Measurements from ENCODE around the gene GPHN. TPM values are rescaled to one million over a fixed set of nuclear protein-coding genes. Genes with fewer than 3 reads are reported as not detected.

GPHN gene
- total RNA-seq, 4 donors from 2014 or later, result 9.1 to 21.1 (median 15.9) TPM

- Histone ChIP-seq H3K27me3 (no peaks in the 10 kb centered on the region), H3K9me3 (peaks cover 0 to 8% (median 0%) of the 10 kb centered on the region in 4 donors), H3K4me3 (no peak overlapping the region), H3K36me3 (no peaks in the 10 kb centered on the region), H3K27ac (replicated peaks in 1 of 4) (no peak overlapping the region), H3K4me1 (no peaks in the 10 kb centered on the region)
- WGBS, result 82% methylated on average over 4 of the region's 4 CpGs
- TF ChIP-seq POLR2A (IDR thresholded peaks at IDR 0.05; ENCODE audit: low read depth) (no peak), POLR2AphosphoS5 (IDR thresholded peaks at IDR 0.05) (no peak), EP300 (IDR thresholded peaks at IDR 0.05) (no peak), CTCF (IDR thresholded peaks at IDR 0.05) (no peak)
- DNase-seq (ENCODE audit: extremely low spot score), result no peak
- intact Hi-C loops (cut with DNase I), result no loop called here
Measured at GRCh38 chr14:66471584-66471983, 36.4 kb upstream of the GPHN start.

- no peak for DNase-seq (ENCODE audit: extremely low spot score)
- TF ChIP-seq CTCF (IDR thresholded peaks at IDR 0.05) (no peak), POLR2AphosphoS5 (IDR thresholded peaks at IDR 0.05) (no peak), POLR2A (IDR thresholded peaks at IDR 0.05; ENCODE audit: low read depth) (no peak), EP300 (IDR thresholded peaks at IDR 0.05) (no peak)
- Histone ChIP-seq H3K4me1 (no peaks in the 10 kb centered on the region), H3K27ac (replicated peaks in 1 of 4) (no peak overlapping the region), H3K27me3 (no peaks in the 10 kb centered on the region), H3K36me3 (no peaks in the 10 kb centered on the region), H3K9me3 (peaks cover 0 to 8% (median 0%) of the 10 kb centered on the region in 4 donors), H3K4me3 (no peak overlapping the region)
- intact Hi-C loops (cut with DNase I), result no loop called here
Measured at GRCh38 chr14:66472251-66472650, 35.7 kb upstream of the GPHN start.

DNA sequence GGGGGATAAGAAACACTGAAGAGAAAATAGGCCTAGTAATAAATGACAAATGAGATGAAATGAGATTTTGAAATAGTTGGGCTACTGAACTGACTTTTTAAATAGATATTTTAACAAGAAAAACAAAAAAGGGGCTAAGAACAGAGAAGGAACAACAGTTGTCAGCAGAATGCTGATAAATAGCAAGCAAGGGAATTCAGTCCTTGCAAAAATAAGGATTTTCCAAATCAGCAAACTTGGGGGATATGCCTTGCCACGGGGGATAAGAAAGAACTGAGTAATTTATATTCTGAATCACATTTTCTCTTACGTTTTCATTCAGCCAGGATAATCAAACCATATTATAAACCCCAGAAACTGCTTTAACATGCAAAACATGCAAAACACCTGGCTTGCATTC is 34.7 kb upstream of the GPHN start:
- Histone ChIP-seq H3K27me3 (no peaks in the 10 kb centered on the region), H3K36me3 (no peaks in the 10 kb centered on the region), H3K9me3 (peaks cover 0 to 8% (median 0%) of the 10 kb centered on the region in 4 donors), H3K4me1 (no peaks in the 10 kb centered on the region), H3K27ac (replicated peaks in 1 of 4) (no peak overlapping the region), H3K4me3 (no peak overlapping the region)
- WGBS, result 81% methylated on average over 2 of the region's 2 CpGs
- intact Hi-C loops (cut with DNase I), result no loop called here
- no peak for DNase-seq (ENCODE audit: extremely low spot score)
- no peak for TF ChIP-seq EP300 (IDR thresholded peaks at IDR 0.05)
- no peak for TF ChIP-seq POLR2AphosphoS5 (IDR thresholded peaks at IDR 0.05)
- TF ChIP-seq POLR2A (IDR thresholded peaks at IDR 0.05; ENCODE audit: low read depth), result no peak
- no peak for TF ChIP-seq CTCF (IDR thresholded peaks at IDR 0.05)

DNA sequence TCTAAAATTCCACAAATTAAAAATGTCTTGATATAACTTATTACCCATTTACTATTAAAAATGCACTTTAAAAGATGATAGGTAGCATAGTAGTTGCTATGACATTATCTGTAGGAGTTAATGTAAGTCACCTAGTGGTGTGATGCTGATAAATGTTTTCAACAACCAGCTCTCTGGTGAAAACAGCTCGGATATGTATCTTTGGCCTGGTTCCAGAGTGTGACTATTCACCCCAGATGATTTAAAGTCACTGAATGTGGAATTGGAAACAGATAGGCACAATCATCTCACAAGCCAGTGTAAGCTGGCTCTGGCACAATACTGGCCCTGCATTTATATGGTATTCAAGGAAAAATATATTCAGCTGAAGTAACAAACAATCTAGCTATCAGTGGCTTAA is 31.0 kb upstream of the GPHN start:
- intact Hi-C loops (cut with DNase I), result no loop called here
- no peak overlapping the region for H3K27ac ChIP-seq (replicated peaks in 1 of 4)
- no peak overlapping the region for H3K4me3 ChIP-seq
- DNase-seq (ENCODE audit: extremely low spot score), result no peak
- no peaks in the 10 kb centered on the region for H3K4me1 ChIP-seq
- no peaks in the 10 kb centered on the region for H3K27me3 ChIP-seq
- H3K9me3 ChIP-seq, result no peaks in the 10 kb centered on the region
- 19% methylated on average over 1 of the region's 1 CpG for WGBS
- H3K36me3 ChIP-seq, result no peaks in the 10 kb centered on the region
- no peak for TF ChIP-seq POLR2A (IDR thresholded peaks at IDR 0.05; ENCODE audit: low read depth)
- no peak for TF ChIP-seq EP300 (IDR thresholded peaks at IDR 0.05)
- TF ChIP-seq POLR2AphosphoS5 (IDR thresholded peaks at IDR 0.05), result no peak

DNA sequence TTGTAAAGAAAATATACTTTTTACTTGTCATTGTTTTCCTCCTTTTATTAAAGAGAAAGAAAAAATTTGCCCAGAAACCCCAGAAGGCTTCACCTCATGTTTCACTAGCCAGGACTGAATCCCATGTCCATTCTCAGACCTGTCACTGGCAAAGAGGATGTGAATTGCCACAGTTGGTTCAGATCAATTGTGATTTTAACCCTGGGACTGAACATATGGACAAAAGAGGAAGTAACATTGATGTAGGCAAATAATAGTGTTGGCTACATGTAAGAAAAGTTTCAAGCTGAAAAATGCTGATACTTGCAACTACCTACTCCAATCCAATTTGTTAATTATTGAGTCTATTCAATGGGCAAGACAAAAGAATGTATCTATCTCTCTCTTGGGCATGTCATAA is 30.4 kb upstream of the GPHN start:
- TF ChIP-seq EP300 (IDR thresholded peaks at IDR 0.05), result no peak
- no peak for TF ChIP-seq CTCF (IDR thresholded peaks at IDR 0.05)
- no peak for TF ChIP-seq POLR2A (IDR thresholded peaks at IDR 0.05; ENCODE audit: low read depth)
- no peak for TF ChIP-seq POLR2AphosphoS5 (IDR thresholded peaks at IDR 0.05)
- DNase-seq (ENCODE audit: extremely low spot score), result no peak
- Histone ChIP-seq H3K4me3 (no peak overlapping the region), H3K36me3 (no peaks in the 10 kb centered on the region), H3K27me3 (no peaks in the 10 kb centered on the region), H3K4me1 (peaks cover 0 to 2% (median 0%) of the 10 kb centered on the region in 4 donors), H3K9me3 (no peaks in the 10 kb centered on the region), H3K27ac (replicated peaks in 1 of 4) (no peak overlapping the region)
- intact Hi-C loops (cut with DNase I), result no loop called here

Measured in esophagus muscularis mucosa (tissue), 4 donors.